ENCODE data around the gene CLSTN2.

The CLSTN2 gene

DNA sequence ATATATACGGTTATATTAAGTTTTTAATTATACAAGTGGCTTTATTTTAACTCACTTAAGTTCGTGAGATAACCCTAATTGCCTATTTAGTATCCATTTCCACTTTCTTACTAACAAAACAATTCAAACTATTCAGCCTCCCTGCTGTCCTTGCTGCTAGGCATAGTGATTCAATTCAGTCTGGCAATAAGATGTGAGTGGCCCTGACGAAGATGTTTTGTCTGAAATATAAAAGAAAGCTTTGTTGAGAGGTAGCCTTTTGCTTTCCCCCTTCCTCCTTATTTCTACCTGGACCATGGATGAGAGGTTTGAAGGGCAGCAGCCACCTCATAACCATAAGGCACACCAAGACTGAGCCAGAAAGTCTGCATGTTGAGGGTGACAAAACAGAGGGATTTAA is 653.6 kb downstream of the CLSTN2 start:
- CTCF ChIA-PET, result no interaction called here
- no peak for TF ChIP-seq CTCF (IDR thresholded peaks at IDR 0.05; ENCODE audit: control extremely low read depth, extremely low read depth, low read depth, missing control alignments)
- DNase-seq (ENCODE audit: extremely low spot score), result no peak
- POLR2A ChIA-PET, result no interaction called here

- DNase-seq (ENCODE audit: extremely low spot score), result no peak
- POLR2A ChIA-PET, result no interaction called here
- CTCF ChIA-PET, result interaction anchor here (1.0 kb wide), 1 partner anchor 9 kb away, joined by 3 read pairs; no protein-coding TSS in a partner anchor
- TF ChIP-seq CTCF (IDR thresholded peaks at IDR 0.05; ENCODE audit: control extremely low read depth, extremely low read depth, low read depth, missing control alignments), result no peak
Measured at GRCh38 chr3:140593766-140594165, 658.8 kb downstream of the CLSTN2 start.

DNA sequence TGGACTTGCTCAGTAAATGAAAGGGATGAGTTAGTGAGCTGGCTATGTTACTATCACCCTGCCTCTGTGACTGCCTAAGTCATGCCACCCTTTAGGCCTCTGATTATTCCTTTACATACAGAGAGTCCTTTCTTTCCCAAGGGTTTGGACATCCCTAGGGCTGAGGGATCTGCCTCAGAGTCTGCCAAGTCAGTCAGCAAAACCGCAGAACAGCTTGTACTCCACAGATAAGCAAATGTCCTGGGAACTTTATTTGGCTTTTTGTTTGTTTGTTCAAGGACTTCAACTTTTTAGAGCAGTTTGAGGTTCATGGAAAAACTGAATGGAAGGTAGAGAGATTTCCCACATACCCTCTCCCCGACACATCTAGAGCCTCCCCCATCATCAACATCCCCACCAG is 660.3 kb downstream of the CLSTN2 start:
- ChIA-PET CTCF (no interaction called here), POLR2A (no interaction called here)
- no peak for DNase-seq (ENCODE audit: extremely low spot score)
- no peak for TF ChIP-seq CTCF (IDR thresholded peaks at IDR 0.05; ENCODE audit: control extremely low read depth, extremely low read depth, low read depth, missing control alignments)

- DNase-seq (ENCODE audit: extremely low spot score), result no peak
- CTCF ChIA-PET, result interaction anchor here (1.2 to 1.4 kb wide), 4 partner anchors 9 to 26 kb away, joined by 3 to 4 read pairs (median 3); no protein-coding TSS in a partner anchor
- no peak for TF ChIP-seq CTCF (IDR thresholded peaks at IDR 0.05; ENCODE audit: control extremely low read depth, extremely low read depth, low read depth, missing control alignments)
- POLR2A ChIA-PET, result no interaction called here
Measured at GRCh38 chr3:140597364-140597763, 662.4 kb downstream of the CLSTN2 start.

- no peak for DNase-seq (ENCODE audit: extremely low spot score)
- ChIA-PET POLR2A (no interaction called here), CTCF (interaction anchor here (1.1 to 1.4 kb wide), 3 partner anchors 9 to 26 kb away, joined by 3 to 4 read pairs (median 3); no protein-coding TSS in a partner anchor)
- TF ChIP-seq CTCF (IDR thresholded peaks at IDR 0.05; ENCODE audit: control extremely low read depth, extremely low read depth, low read depth, missing control alignments), result no peak
Measured at GRCh38 chr3:140597792-140598191, 662.8 kb downstream of the CLSTN2 start.

DNA sequence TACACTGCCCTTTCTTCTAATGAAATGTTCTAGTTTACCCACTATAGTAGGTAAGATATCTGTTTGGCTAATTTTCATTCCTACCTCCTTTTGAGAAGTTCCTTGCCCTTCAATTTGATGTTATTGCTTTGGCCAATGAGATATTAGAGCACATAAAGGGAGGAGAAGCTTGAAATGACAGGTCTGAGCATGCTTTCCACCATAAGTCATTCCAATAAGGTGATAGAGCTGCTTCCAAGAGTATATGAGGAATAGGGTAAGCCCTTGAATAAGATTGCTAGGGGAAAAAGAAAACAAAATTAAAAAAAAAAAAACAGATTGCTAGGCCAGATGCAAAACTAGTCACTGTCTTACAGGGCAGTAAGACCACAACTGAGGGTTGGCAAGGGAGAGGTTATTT is 664.0 kb downstream of the CLSTN2 start:
- ChIA-PET POLR2A (no interaction called here), CTCF (no interaction called here)
- DNase-seq (ENCODE audit: extremely low spot score), result no peak
- no peak for TF ChIP-seq CTCF (IDR thresholded peaks at IDR 0.05; ENCODE audit: control extremely low read depth, extremely low read depth, low read depth, missing control alignments)

DNA sequence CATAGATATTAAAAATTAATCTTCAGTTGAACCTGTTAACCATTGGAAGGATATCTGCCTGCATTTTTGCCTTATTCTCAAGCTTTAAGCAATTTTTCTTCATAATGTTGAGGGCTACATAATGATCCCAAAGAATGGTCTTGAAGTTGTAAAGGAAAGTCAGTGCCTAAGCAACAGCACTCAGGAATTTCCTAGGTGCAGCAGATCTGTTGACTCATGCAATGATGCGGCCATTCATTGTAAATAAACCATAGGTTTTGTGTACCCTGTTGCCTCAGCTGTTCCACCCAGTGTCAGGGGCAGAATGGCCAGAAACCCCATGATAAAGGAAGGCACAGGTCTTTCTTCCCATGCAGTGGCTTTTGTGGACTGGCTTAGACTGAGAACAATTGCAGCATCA is 664.5 kb downstream of the CLSTN2 start:
- TF ChIP-seq CTCF (IDR thresholded peaks at IDR 0.05; ENCODE audit: control extremely low read depth, extremely low read depth, low read depth, missing control alignments), result no peak
- POLR2A ChIA-PET, result no interaction called here
- DNase-seq (ENCODE audit: extremely low spot score), result no peak
- CTCF ChIA-PET, result no interaction called here
